GM18867 (cell line): Measurements from ENCODE around the gene TMEM115.
A peak's percentile ranks its signal among the peaks of the same experiment; 100 is the strongest.

Source experiments
- ATAC-seq: cut with Tn5 transposase; IDR thresholded peaks from one replicate; pipeline ENCODE4 v1.9.1; 2021; ENCODE audit warnings: mild to moderate bottlenecking, moderate library complexity; ENCODE audit not compliant: unreplicated experiment

TMEM115 gene

GRCh38 chr3:50358911-50359759 is at the start of gene TMEM115:
TMEM115 (minus strand) TSS chr3:50359521; CDS start chr3:50359063, 458 bp downstream.
- peak; percentile 97 for ATAC-seq

- no peak for ATAC-seq
These were observed 49.2 kb upstream of the TMEM115 start for GRCh38 chr3:50408443-50408944.

GRCh38 chr3:50406487-50406886 is 47.2 kb upstream of the TMEM115 start:
- ATAC-seq: no peak

- ATAC-seq: no peak
These were observed 45.9 kb upstream of the TMEM115 start for GRCh38 chr3:50405249-50405648.

GRCh38 chr3:50401978-50402595 is 42.8 kb upstream of the TMEM115 start:
- no peak for ATAC-seq

- no peak for ATAC-seq
These were observed 37.2 kb upstream of the TMEM115 start for GRCh38 chr3:50396502-50396901.

GRCh38 chr3:50395070-50395860 is 35.9 kb upstream of the TMEM115 start:
- no peak for ATAC-seq

GRCh38 chr3:50393061-50393460 is 33.7 kb upstream of the TMEM115 start:
- no peak for ATAC-seq

GRCh38 chr3:50392101-50392715 is 32.9 kb upstream of the TMEM115 start:
- no peak for ATAC-seq

GRCh38 chr3:50390508-50391224 is 31.3 kb upstream of the TMEM115 start:
- no peak for ATAC-seq

GRCh38 chr3:50389414-50389767 is 30.1 kb upstream of the TMEM115 start:
- no peak for ATAC-seq

GRCh38 chr3:50388720-50389413 is 29.5 kb upstream of the TMEM115 start:
- ATAC-seq: no peak

GRCh38 chr3:50388016-50388719 is 28.8 kb upstream of the TMEM115 start:
- no peak for ATAC-seq

GRCh38 chr3:50385754-50386153 is 26.4 kb upstream of the TMEM115 start:
- ATAC-seq: no peak

- no peak for ATAC-seq
These were observed 24.4 kb upstream of the TMEM115 start for GRCh38 chr3:50383750-50384149.

- ATAC-seq: no peak
These were observed 23.4 kb upstream of the TMEM115 start for GRCh38 chr3:50382722-50383121.

- no peak for ATAC-seq
These were observed 22.1 kb upstream of the TMEM115 start for GRCh38 chr3:50381383-50381782.

- no peak for ATAC-seq
These were observed 21.2 kb upstream of the TMEM115 start for GRCh38 chr3:50380405-50381085.

- ATAC-seq: no peak
These were observed 19.4 kb upstream of the TMEM115 start for GRCh38 chr3:50378757-50379156.
